GM19328 (cell line): ENCODE measurements around the gene HOXD3.

Source experiments
- ATAC-seq: cut with Tn5 transposase; IDR thresholded peaks from one replicate; pipeline ENCODE4 v1.9.1; 2021; ENCODE audit warnings: mild to moderate bottlenecking, moderate library complexity; ENCODE audit not compliant: unreplicated experiment

HOXD3 gene

GRCh38 chr2:176156807-176157498 lies at the start of gene HOXD3:
HOXD3 (plus strand) TSS chr2:176157307; CDS start chr2:176169115, 11,808 bp downstream.
- ATAC-seq: no peak

- ATAC-seq: no peak
Observed at GRCh38 chr2:176107731-176108181, 49.4 kb upstream of the HOXD3 start.

- no peak for ATAC-seq
Observed at GRCh38 chr2:176109192-176109901, 47.8 kb upstream of the HOXD3 start.

- no peak for ATAC-seq
Observed at GRCh38 chr2:176109946-176110345, 47.2 kb upstream of the HOXD3 start.

GRCh38 chr2:176110415-176111308 lies 46.4 kb upstream of the HOXD3 start:
- ATAC-seq: no peak

- ATAC-seq: no peak
Observed at GRCh38 chr2:176111309-176111663, 45.8 kb upstream of the HOXD3 start.

GRCh38 chr2:176111846-176112374 lies 45.2 kb upstream of the HOXD3 start:
- no peak for ATAC-seq

GRCh38 chr2:176112375-176113302 lies 44.5 kb upstream of the HOXD3 start:
- ATAC-seq: no peak

- ATAC-seq: no peak
Observed at GRCh38 chr2:176114120-176114929, 42.8 kb upstream of the HOXD3 start.

- no peak for ATAC-seq
Observed at GRCh38 chr2:176114930-176115625, 42.0 kb upstream of the HOXD3 start.

- no peak for ATAC-seq
Observed at GRCh38 chr2:176115883-176116813, 41.0 kb upstream of the HOXD3 start, which contains the start of gene HOXD10. HOXD10 (plus strand) TSS chr2:176116778; CDS start chr2:176116834, 56 bp downstream.

- no peak for ATAC-seq
Observed at GRCh38 chr2:176117162-176117822, 39.8 kb upstream of the HOXD3 start.

GRCh38 chr2:176117823-176118371 lies 39.2 kb upstream of the HOXD3 start:
- ATAC-seq: no peak

GRCh38 chr2:176118601-176119339 lies 38.3 kb upstream of the HOXD3 start:
- no peak for ATAC-seq

- no peak for ATAC-seq
Observed at GRCh38 chr2:176120364-176121189, 36.5 kb upstream of the HOXD3 start.
